Stimulated activated CD4-positive, alpha-beta T cell treated with anti-CD3 and anti-CD28 coated beads, TNF-alpha, amount 100 ng/mL, for 1 hour (primary cell): ENCODE results near the gene ANKRD44.
"Not testable (repeated sequence)": the region's sequence is repeated elsewhere in the genome, so short reads cannot be mapped to it uniquely, and the experiment has no call there.

Experiments
- DNase-seq, 3 donors: peaks; one replicate each; pipeline ENCODE4 v3.0.0-alpha.2; 2020; ENCODE audit warnings: low read depth in 3 of 3, low spot score in 1 of 3

ANKRD44 gene

GRCh38 chr2:197037863-197038398 lies 272.6 kb downstream of the ANKRD44 start:
- DNase-seq: no peak

DNA sequence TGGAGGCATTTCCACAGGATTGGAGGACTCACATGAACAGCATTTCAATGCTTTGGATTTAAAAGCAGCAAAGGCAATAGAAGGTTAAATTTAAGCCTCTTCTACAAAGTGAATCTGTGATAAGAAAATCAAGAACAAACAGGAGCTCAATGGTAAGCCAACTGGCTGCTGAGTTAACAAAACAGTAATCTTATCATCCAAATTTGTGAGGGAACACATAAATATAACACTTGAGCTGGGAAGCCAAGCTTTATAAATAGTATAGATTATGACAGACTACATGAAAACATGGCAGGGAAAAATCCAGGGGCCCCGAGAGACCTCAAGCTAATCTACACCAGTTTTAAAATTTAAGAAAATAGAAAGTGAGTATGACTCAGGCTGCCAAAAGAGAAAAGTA lies 275.6 kb downstream of the ANKRD44 start:
- DNase-seq: no peak

GRCh38 chr2:197034292-197034691 lies 276.3 kb downstream of the ANKRD44 start:
- no peak for DNase-seq

DNA sequence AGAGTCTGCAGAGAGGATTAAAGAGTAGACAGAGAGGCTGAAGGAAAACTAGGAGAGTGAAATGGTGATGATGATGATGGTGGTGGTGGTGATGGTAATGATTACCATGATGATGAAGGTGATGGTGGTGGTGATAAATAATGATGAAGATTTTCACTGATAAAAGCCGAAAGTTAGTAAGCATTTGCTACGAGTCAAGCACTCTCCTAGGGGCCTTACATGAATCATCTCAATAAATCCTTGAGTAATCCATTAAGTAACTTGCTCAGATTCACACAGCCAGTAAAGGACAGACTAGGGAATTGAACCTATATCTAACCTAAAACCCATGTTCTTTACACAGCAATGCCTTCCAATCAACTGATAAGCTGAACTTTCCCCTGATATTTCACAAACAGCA lies 277.4 kb downstream of the ANKRD44 start:
- no peak for DNase-seq

GRCh38 chr2:197031803-197032202 lies 278.8 kb downstream of the ANKRD44 start:
- no peak for DNase-seq

GRCh38 chr2:197030090-197030489 lies 280.5 kb downstream of the ANKRD44 start:
- no peak for DNase-seq

DNA sequence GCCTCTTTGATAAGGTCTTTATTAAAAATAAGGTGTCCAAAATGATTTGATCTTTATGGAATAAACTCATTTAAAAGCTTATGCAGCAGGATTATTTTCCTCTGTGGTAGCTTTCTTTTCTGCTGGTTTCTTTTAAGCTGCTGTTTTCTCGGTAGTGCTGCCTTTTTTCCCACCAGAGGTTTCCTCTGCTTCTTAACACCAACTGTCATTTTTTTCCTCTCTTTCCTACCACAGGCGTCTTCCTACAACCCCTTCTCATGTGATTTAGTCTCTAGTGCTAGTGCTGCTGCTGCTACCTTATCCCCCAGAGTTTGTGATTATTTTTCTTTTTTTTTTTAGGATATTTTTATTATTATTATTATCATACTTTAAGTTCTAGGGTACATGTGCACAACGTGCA lies 281.9 kb downstream of the ANKRD44 start:
- no peak for DNase-seq

GRCh38 chr2:197028230-197028629 lies 282.4 kb downstream of the ANKRD44 start:
- no peak for DNase-seq

DNA sequence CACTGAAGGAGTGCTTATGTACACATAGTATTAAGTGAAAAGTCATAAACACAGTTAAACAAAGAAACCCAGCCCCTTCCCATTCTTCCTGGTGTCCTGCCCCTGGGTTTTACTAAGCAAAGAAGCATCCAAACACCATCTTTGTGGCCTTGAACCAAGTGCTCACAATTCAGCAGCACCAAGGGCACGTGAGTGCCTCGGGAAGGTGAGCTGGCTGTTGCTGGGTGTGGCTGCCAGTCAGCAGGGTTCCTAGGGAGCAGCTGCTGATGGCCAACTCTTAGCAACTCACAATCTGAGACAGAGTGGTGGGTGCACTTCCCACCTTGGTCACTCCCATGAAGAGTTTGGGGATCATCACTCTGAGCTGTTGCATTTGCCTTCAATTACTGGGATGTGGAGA lies 286.4 kb downstream of the ANKRD44 start:
- DNase-seq: no peak

GRCh38 chr2:197020921-197021320 lies 289.7 kb downstream of the ANKRD44 start:
- DNase-seq: not testable (repeated sequence)

DNA sequence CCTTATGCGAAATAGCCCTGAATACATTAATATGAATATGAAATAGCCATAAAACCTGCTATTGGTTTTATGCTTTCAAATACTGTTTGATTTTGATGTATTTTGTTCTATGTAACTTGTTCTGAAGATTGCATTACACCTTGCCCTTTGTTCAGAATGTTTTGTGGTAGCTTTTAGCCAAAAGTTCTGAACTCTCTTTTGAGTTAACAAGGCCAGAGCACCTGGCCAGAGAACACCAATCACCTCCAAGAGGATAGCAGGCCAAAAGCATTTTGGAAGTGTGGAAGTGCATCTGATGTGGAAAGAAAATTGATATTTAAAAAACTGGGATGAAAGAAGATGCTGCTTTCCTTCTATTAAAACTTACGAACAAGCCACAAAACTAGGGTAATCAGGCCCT lies 297.5 kb downstream of the ANKRD44 start:
- DNase-seq: no peak

DNA sequence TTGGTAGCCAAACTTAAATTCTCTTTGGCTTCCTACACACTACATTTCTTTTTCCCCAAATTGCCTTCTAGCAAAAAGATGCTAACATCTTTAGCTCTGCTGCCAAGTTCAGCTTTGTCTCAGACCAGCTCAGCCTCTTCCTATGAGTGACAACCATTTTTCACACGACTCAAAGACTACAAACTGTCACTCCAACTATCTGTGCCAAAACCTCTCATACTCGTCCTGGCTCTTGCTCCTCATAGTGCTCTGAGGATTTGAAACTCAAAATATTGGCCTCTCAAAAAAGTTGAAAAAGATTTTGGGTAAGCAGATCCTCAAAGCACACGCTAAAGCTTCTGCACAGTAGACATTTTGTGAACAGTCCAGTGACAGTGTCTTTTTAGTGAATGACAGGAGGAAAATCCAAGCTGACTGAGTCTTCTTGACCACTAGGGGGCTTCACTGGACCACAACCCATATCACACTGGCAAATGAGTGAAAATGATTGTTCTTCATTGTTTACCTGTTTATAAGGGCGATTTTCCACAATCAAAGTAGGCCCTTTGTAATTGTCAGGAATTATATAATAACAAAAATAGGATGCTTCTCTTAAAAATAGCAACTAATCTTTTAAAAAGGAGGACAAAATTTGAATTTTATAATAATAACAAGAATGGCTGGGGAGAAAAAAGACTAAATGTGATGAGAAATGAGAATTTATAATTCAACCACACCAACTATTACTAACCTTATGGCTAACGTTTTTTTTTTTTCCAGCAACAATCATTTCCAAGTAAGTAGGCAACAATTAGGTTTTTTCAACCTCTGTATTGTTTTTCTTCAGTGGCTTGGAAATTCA lies 298.6 kb downstream of the ANKRD44 start:
- DNase-seq: no peak

GRCh38 chr2:197011021-197011417 lies 299.6 kb downstream of the ANKRD44 start:
- DNase-seq: no peak

GRCh38 chr2:197010200-197011020 lies 300.2 kb downstream of the ANKRD44 start:
- DNase-seq: no peak

GRCh38 chr2:197008741-197009341 lies 301.7 kb downstream of the ANKRD44 start:
- not testable (repeated sequence) for DNase-seq

DNA sequence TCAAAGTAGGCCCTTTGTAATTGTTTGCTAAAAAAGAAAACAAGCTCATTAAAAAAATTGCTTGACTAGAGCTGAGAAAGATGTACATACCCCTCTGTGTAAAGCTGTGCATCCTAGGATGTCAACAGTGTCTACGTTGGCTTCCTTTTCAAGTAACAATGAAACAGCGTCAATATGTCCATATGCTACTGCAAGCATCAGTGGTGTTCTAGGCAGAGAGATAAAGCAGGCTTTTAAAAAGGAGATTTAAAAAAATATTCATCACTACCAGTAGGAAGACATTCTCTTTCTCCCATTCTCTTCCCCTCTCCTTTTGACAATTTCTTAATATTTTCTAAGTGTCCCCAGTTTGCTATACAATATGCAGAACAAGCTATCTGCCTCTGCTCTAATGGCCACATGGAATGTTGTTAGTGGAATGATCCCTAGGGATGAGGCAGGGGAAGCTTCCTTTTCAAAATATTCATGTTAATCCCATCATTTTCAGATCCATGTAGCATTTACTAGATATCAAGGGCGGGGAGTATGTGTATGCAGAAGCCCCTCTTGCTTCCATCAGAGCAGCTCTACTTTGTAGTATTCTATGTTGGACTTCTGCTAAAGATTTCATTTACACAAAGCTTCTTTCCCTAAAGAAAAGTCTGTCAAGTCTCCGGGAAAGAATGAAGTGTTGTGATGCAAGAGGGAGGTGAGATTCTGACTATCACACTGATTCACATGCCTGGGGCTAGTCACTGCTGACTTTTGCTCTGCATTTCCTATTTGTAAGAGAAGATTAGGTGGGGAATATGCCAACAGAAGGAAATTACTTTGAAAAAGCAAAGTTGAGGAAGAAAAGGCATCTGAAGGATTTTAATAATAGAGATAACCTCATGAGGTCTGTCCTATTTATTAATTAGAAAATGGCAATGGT lies 302.6 kb downstream of the ANKRD44 start:
- no peak for DNase-seq

GRCh38 chr2:197001921-197002320 lies 308.7 kb downstream of the ANKRD44 start:
- DNase-seq: no peak

GRCh38 chr2:196995757-196996314 lies 314.7 kb downstream of the ANKRD44 start:
- no peak for DNase-seq

DNA sequence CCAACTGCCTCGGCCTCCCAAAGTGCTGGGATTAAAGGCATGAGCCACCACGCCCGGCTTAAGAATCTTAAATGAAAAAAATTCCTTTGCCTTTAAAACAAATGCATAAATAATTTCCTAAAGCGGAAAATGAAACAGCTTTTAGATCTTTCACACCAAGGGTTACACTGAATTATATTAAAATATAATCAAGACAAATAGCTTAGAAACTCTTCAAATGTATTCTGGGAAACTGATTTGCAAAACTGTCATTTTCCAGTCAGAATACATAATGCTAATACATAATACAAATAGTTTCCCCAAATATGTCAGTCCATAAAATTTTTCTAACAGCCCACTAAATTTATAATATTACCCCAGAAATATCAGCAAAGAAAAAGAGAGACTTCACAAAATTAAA lies 315.8 kb downstream of the ANKRD44 start:
- no peak for DNase-seq

GRCh38 chr2:196993617-196994016 lies 317.0 kb downstream of the ANKRD44 start:
- DNase-seq: no peak
